ENCODE measurements around the gene PCDH15. TPM values are rescaled to one million over a fixed set of nuclear protein-coding genes. Genes with fewer than 3 reads are reported as not detected.

The PCDH15 gene
- total RNA-seq, 1 donor from 2014 or later = not detected

- Histone ChIP-seq H3K27me3 (no peaks in the 10 kb centered on the region), H3K27ac (no peak overlapping the region), H3K36me3 (no peaks in the 10 kb centered on the region), H3K4me1 (no peaks in the 10 kb centered on the region), H3K9me3 (no peaks in the 10 kb centered on the region), H3K4me3 (no peak overlapping the region)
- no peak for DNase-seq (ENCODE audit: low spot score in 2 of 2)
- intact Hi-C loops (cut with DNase I) = no loop called here
- no peak for TF ChIP-seq CTCF (IDR thresholded peaks at IDR 0.05)
These were observed 667.8 kb downstream of the PCDH15 start for GRCh38 chr10:54133203-54133602.

- Histone ChIP-seq H3K4me1 (no peaks in the 10 kb centered on the region), H3K9me3 (no peaks in the 10 kb centered on the region), H3K27me3 (no peaks in the 10 kb centered on the region), H3K4me3 (no peak overlapping the region), H3K36me3 (no peaks in the 10 kb centered on the region), H3K27ac (no peak overlapping the region)
- TF ChIP-seq CTCF (IDR thresholded peaks at IDR 0.05) = no peak
- intact Hi-C loops (cut with DNase I) = no loop called here
- DNase-seq (ENCODE audit: low spot score in 2 of 2) = no peak
These were observed 669.2 kb downstream of the PCDH15 start for GRCh38 chr10:54131833-54132232.

GRCh38 chr10:54130394-54130793 lies 670.6 kb downstream of the PCDH15 start:
- Histone ChIP-seq H3K27ac (no peak overlapping the region), H3K4me1 (no peaks in the 10 kb centered on the region), H3K36me3 (no peaks in the 10 kb centered on the region), H3K9me3 (no peaks in the 10 kb centered on the region), H3K4me3 (no peak overlapping the region), H3K27me3 (no peaks in the 10 kb centered on the region)
- no peak for TF ChIP-seq CTCF (IDR thresholded peaks at IDR 0.05)
- intact Hi-C loops (cut with DNase I) = no loop called here
- no peak for DNase-seq (ENCODE audit: low spot score in 2 of 2)

- intact Hi-C loops (cut with DNase I) = no loop called here
These were observed 675.8 kb downstream of the PCDH15 start for GRCh38 chr10:54125098-54125747.

GRCh38 chr10:54124209-54124885 lies 676.7 kb downstream of the PCDH15 start:
- Histone ChIP-seq H3K27me3 (no peaks in the 10 kb centered on the region), H3K4me3 (no peak overlapping the region)
- intact Hi-C loops (cut with DNase I) = no loop called here

More at GRCh38 chr10:54125098-54125747, 675.8 kb downstream of the PCDH15 start:
- H3K4me1 ChIP-seq = no peaks in the 10 kb centered on the region
- H3K9me3 ChIP-seq = no peaks in the 10 kb centered on the region
- H3K27ac ChIP-seq = no peak overlapping the region
- no peak for TF ChIP-seq CTCF (IDR thresholded peaks at IDR 0.05)
- no peak for DNase-seq (ENCODE audit: low spot score in 2 of 2)
- H3K27me3 ChIP-seq = no peaks in the 10 kb centered on the region
- no peak overlapping the region for H3K4me3 ChIP-seq
- H3K36me3 ChIP-seq = no peaks in the 10 kb centered on the region

More at GRCh38 chr10:54124209-54124885, 676.7 kb downstream of the PCDH15 start:
- no peak for TF ChIP-seq CTCF (IDR thresholded peaks at IDR 0.05)
- DNase-seq (ENCODE audit: low spot score in 2 of 2) = no peak
- H3K27ac ChIP-seq = no peak overlapping the region
- H3K4me1 ChIP-seq = no peaks in the 10 kb centered on the region
- H3K9me3 ChIP-seq = no peaks in the 10 kb centered on the region
- H3K36me3 ChIP-seq = no peaks in the 10 kb centered on the region
